Measurements from ENCODE around the gene PACSIN2.
"Not testable (repeated sequence)": the region's sequence is repeated elsewhere in the genome, so short reads cannot be mapped to it uniquely, and the experiment has no call there.

The PACSIN2 gene

DNA sequence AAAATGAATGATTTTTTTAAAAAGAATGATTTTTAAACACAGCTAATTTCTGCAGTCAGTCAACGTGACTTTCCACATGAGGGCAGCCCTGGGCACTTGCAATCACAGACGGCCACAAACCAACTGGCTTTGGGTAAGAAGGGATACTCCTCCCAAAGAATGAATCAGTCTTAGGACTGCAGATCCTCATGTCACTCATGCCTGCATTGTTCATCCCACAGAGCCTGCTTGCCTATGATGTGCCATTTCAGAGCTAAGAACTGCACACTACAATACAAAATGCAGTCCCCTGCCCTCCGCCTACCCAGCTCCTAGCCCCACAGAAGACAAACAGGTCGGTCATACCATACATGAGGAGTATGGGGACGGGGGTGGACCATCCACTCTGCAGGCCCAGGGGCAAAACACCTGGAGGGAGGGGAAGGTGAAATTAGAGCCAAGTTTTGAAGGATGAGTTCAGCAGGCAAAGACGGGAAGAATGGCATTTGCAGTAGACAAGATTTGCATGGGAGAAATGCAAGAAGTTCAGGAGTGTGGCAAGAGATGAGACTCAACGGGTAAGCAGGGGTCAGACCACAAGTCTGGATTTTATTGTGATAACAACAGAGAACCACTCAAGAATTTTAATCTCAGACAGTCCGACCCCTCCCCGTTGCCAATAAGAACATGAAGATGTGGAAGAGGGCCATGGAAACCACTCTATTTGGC lies 24.7 kb downstream of the PACSIN2 start:
- DNase-seq, result peak; percentile 87

GRCh38 chr22:42986115-42986514 lies 28.8 kb downstream of the PACSIN2 start:
- DNase-seq, result no peak

DNA sequence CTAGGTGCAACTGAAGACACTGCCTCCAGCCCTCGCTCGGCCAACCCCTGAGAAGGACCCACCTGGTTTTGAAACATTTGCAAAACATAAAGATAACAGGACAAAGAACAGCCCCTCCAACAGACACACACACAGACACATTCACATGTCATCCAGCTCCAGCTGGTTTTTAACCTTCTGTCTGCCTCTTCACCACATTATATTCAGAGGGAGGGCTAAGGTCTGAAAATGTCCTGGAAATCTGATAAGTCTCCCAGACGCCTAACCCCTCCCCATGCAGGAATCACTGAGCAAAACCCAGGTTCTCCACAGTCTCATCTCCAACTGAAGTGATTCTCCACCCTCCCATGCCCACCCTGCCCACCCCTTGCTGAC lies 29.4 kb downstream of the PACSIN2 start:
- no peak for DNase-seq

GRCh38 chr22:42984814-42985530 lies 30.0 kb downstream of the PACSIN2 start:
- DNase-seq, result no peak

- no peak for DNase-seq
Observed at GRCh38 chr22:42984397-42984796, 30.6 kb downstream of the PACSIN2 start.

DNA sequence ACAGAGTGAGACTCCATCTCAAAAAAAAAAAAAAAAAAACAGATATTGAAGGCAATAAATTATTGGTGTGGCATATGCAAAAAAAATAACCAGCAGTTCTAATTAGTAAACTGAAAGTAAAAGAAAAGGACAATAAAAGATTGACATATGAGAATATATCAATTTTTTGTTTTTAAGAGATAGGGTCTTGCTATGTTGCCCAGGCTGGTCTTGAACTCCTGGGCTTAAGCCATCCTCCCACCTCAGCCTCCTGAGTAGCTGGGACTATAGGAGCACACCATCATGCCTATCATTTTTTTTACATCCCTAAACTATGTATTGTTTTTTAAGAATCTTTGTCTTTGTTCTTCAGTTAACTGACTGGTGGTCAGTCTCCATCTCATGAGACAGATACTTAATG lies 31.5 kb downstream of the PACSIN2 start:
- DNase-seq, result no peak

- no peak for DNase-seq
Observed at GRCh38 chr22:42979606-42980005, 35.3 kb downstream of the PACSIN2 start.

- peak; percentile 66 for DNase-seq
Observed at GRCh38 chr22:42978453-42979103, 36.4 kb downstream of the PACSIN2 start.

DNA sequence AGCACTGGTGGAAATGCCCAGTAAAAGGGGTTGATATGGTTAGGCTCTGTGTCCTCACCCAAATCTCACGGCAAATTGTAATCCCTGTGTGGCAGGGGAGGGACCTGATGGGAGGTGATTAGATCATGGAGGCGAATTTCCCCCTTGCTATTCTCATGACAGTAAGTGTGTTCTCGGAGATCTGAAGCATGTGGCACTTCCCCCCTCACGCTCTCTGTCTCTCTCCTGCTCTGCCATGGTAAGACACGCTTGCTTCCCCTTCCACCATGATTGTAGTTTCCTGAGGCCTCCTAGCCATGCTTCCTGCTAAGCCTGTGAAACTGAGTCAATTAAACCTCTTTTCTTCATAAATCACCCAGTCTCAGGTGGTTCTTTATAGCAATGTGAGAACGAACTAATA lies 37.4 kb downstream of the PACSIN2 start:
- peak; percentile 84 for DNase-seq

DNA sequence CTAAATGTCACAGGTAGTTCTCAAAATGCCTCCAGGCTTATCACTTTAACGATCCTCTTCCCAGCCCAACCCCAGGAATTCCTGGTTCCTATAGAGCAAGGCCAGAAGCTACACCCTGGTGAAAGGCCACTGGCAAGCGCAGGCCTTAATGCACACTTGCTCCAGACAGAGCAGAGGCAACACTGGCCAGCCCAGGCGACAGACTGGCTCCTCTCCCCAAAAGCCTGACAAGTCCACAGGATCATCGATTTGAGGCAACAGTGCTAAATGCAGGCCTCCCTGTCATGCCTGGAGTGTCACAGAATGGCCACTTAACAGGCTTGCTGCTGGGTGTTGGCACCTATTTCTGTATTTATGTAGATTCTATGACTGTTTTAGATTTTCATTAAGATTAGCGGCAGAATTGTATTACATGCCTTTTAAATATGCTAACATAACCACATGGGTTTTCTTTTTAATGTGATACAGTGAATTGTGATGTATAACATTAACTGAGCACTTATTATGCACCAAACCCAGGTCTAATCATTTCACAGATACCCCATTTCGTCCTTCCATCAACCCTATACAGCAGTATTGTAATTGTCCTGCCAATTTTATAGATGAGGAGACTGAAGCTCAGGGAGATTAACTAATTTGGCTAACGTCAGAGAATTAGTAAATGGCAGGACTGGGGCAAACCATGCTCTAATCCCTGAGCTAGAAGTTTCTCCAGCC lies 38.6 kb downstream of the PACSIN2 start:
- DNase-seq, result no peak

DNA sequence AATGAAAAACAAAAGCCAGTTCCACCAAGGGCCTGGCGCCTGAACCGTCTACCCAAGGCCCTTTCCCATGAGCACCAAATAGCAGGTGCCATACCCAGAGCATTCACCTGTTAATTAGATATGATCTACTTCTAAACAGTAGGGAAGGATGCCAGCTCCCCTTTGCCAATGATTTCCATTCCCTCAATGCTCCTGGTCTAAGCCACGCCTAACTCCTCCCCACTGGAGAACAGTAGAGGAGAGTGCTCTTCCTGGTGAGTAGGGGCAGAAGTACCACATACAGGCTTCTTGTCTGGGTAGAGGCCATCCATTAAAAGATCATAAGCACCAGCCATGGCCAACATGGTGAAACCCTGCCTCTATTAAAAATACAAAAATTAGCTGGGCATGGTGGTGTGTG lies 40.7 kb downstream of the PACSIN2 start:
- no peak for DNase-seq

GRCh38 chr22:42973536-42973881 lies 41.4 kb downstream of the PACSIN2 start:
- DNase-seq, result no peak

DNA sequence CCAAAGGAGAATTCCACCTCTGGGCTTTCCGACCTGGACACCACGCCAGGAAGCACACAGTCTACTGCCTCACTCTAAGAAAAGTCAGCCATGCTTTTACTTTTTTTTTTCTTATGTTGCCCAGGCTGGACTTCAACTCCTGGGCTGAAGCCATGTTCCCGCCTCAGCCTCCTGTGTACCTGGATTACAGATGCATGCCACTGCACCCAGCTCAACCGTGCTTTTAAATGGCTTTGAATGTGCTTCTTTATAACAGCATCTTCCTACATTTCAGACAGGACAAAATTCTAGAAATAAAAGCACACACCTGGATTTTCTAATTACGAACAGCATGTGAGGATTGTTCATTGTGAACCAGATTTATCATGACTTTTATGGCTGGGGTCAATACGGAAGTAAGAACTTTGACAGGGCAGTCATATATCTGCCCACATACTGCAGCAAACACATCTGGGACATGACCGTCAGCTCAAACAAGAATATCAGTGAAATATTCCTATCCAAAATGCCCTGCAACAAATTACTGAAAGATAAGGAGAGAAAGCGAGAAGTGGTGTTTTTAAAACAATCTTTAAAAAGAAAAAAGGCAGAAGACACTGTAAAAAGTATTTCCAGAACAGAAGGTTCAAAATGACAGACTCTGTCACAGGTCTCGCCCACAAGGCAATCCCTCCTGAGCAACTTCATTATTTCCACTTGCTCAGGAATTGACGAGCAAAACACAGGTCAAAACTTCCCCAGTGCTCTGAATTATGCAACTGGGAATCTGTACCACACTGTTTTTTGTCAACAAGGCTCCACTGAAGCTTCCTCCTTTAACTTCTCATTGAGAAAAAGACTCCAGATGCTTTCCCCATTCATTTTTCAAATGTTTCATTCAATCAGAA lies 42.1 kb downstream of the PACSIN2 start:
- peak; percentile 87 for DNase-seq

DNA sequence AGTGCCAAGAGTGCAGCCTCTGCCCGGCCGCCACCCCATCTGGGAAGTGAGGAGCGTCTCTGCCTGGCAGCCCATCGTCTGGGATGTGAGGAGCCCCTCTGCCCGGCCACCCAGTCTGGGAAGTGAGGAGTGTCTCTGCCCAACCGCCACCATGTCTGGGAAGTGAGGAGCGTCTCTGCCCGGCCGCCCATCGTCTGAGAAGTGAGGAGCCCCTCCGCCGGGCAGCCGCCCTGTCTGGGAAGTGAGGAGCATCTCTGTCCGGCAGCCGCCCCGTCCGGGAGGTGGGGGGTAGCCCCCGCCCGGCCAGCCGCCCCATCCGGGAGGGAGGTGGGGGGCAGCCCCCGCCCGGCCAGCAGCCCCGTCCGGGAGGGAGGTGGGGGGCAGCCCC lies 43.5 kb downstream of the PACSIN2 start:
- DNase-seq, result not testable (repeated sequence)

DNA sequence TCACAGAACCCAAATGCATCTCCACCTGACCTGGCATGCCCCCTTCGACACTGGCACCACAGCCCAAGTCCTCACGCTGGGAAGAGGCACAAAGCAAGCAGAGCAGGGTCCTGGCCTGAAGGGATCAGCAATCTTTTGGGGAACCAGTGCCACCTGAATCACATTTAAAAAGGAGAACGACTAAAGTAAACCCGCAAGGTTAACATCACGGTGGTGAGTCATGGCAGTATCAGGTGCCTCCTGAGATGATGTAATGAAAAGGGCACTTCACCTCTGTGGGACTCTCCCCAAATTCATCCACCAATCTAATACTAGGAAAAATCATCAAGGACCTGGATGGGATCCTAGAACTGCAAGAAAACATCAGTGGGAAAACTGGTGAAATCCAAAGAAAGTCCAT lies 44.9 kb downstream of the PACSIN2 start:
- no peak for DNase-seq

- DNase-seq, result no peak
Observed at GRCh38 chr22:42969348-42969975, 45.5 kb downstream of the PACSIN2 start.

GRCh38 chr22:42967933-42968332 lies 47.0 kb downstream of the PACSIN2 start:
- DNase-seq, result peak; percentile 85

DNA sequence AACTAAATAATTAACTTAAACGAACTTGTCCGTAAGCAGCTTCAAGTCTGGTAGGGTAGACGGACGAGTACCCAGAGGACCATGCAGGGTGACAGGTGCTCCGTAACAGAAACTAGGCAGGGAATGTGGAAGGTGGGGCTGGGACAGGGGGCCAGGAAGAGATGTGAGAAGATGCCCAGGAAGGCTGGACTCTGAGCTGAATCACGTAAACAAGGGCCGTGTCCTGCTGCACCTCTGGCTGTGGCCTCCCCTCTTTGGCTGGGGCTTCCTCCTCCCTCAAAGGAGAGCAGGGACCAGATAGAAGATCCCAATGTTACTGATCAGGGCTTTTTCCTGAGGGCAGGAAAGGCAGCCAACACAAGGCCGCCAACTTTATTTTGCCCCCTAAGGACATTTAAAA lies 47.9 kb downstream of the PACSIN2 start:
- DNase-seq, result no peak

DNA sequence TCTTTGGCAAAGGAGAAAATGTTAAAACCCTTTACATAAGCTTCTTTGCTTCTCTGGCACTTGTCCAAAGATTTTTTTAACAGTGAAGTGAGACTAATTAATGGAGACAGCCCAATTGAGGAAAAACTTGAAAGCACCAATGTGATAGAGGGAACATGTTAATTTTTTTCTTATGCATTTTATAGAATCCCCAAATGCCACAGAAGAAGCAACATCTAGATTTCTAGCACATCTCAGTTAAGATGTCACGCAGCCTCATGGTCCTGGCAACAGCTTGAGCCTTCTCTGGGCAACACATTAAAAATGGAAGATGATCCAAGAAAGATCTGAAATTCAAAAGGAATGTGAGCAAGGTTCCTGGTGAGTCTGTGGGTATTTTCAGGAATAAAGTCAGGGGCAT lies 48.5 kb downstream of the PACSIN2 start:
- no peak for DNase-seq

- peak; percentile 56 for DNase-seq
Observed at GRCh38 chr22:42964994-42965699, 49.8 kb downstream of the PACSIN2 start.

- DNase-seq, result no peak
Observed at GRCh38 chr22:42963231-42963595, 51.7 kb downstream of the PACSIN2 start.

All from suppressor macrophage treated with lipopolysaccharide for 4 hours (primary cell).